GM19397 (cell line): ENCODE measurements around the gene STK32C.
"Not testable (repeated sequence)": the region's sequence is repeated elsewhere in the genome, so short reads cannot be mapped to it uniquely, and the experiment has no call there.

Experiments used
- ATAC-seq: cut with Tn5 transposase; IDR thresholded peaks from one replicate; pipeline ENCODE4 v1.9.1; 2021; ENCODE audit warnings: mild to moderate bottlenecking, moderate library complexity; ENCODE audit not compliant: unreplicated experiment

STK32C gene

GRCh38 chr10:132302421-132303310 lies 5.1 kb downstream of the STK32C start:
- no peak for ATAC-seq

GRCh38 chr10:132301371-132302330 lies 6.1 kb downstream of the STK32C start:
- no peak for ATAC-seq

- no peak for ATAC-seq
These were observed 7.2 kb downstream of the STK32C start for GRCh38 chr10:132300582-132300981.

- ATAC-seq, result no peak
These were observed 8.1 kb downstream of the STK32C start for GRCh38 chr10:132299371-132300336.

GRCh38 chr10:132298038-132298881 lies 9.5 kb downstream of the STK32C start:
- ATAC-seq, result no peak

- no peak for ATAC-seq
These were observed 10.2 kb downstream of the STK32C start for GRCh38 chr10:132297526-132297925.

- ATAC-seq, result no peak
These were observed 10.9 kb downstream of the STK32C start for GRCh38 chr10:132296666-132297443.

GRCh38 chr10:132295481-132295880 lies 12.3 kb downstream of the STK32C start:
- ATAC-seq, result not testable (repeated sequence)

- ATAC-seq, result no peak
These were observed 13.0 kb downstream of the STK32C start for GRCh38 chr10:132294561-132295318.

- ATAC-seq, result no peak
These were observed 13.8 kb downstream of the STK32C start for GRCh38 chr10:132293813-132294520.

- no peak for ATAC-seq
These were observed 14.4 kb downstream of the STK32C start for GRCh38 chr10:132293201-132293812.

GRCh38 chr10:132292287-132293200 lies 15.2 kb downstream of the STK32C start:
- ATAC-seq, result no peak

- ATAC-seq, result no peak
These were observed 15.9 kb downstream of the STK32C start for GRCh38 chr10:132291826-132292225.

GRCh38 chr10:132290631-132291030 lies 17.1 kb downstream of the STK32C start:
- ATAC-seq, result no peak

- no peak for ATAC-seq
These were observed 18.3 kb downstream of the STK32C start for GRCh38 chr10:132289439-132289838.
